ENCODE measurements around the gene KPNA1.

- TF ChIP-seq EZH2 (IDR thresholded peaks at IDR 0.05; ENCODE audit: insufficient read depth, poor library complexity, severe bottlenecking) (no peak), EZH2phosphoT487 (IDR thresholded peaks at IDR 0.05; ENCODE audit: insufficient read depth, low read depth) (no peak)
These were observed 131.7 kb downstream of the KPNA1 start, which contains the start of gene MIX23 for GRCh38 chr3:122382888-122383666.

All from GM23248 (cell line).